Vagina (tissue), 2 donors: ENCODE measurements around the gene ZNF831.

Experiments used
- CTCF ChIP-seq, 3 experiments: fragments of 450-650 bp in 2 of 3; fragments of 200-600 bp in 1 of 3; sonication (generic) in 1 of 3; IDR thresholded peaks; one replicate each; pipeline ENCODE4 v1.5.1; 2017 to 2019; ENCODE audit warnings: antibody characterized with exemption in 3 of 3, mild to moderate bottlenecking in 2 of 3, moderate library complexity in 2 of 3
- POLR2A ChIP-seq, 2 donors: fragments of 450-650 bp; IDR thresholded peaks; one replicate each; pipeline ENCODE4 v1.6.1; 2017; ENCODE audit warnings: antibody characterized with exemption in 2 of 2, mild to moderate bottlenecking in 2 of 2, moderate library complexity in 2 of 2
- POLR2AphosphoS5 ChIP-seq, 2 donors: sonication (generic); formaldehyde crosslinking; IDR thresholded peaks; one replicate each; pipeline ENCODE4 v1.9.0; 2017; ENCODE audit warnings: antibody characterized with exemption in 2 of 2, mild to moderate bottlenecking in 2 of 2, low read depth in 1 of 2; ENCODE audit not compliant: insufficient read depth in 1 of 2

DNA sequence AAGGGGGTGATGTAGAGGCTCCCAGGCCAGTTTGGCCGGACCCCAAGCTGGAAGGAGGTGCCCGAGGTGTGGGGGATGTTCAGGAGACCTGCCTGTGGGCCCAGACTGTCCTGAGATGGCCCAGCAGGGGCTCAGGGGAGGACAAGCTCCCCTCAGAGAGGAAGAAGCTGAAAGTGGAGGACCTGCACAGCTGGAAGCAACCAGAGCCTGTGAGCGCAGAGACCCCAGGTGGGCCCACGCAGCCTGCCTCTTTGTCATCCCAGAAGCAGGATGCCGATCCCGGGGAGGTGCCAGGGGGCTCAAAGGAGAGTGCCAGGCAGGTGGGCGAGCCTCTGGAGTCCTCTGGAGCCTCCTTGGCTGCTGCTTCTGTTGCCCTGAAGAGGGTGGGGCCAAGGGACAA is 29.7 kb downstream of the ZNF831 start:
- no peak for TF ChIP-seq POLR2A (IDR thresholded peaks at IDR 0.05)
- no peak for TF ChIP-seq POLR2AphosphoS5 (IDR thresholded peaks at IDR 0.05; ENCODE audit: insufficient read depth in 1 of 2, low read depth in 1 of 2)
- no peak for TF ChIP-seq CTCF (IDR thresholded peaks at IDR 0.05)
